HL-60 (cell line): Measurements from ENCODE around the gene CRYM.

Source experiments
- DNase-seq, 2 experiments: peaks; one replicate each; pipeline ENCODE4 v3.0.0-alpha.2; 2010 to 2020; ENCODE audit warnings: low read depth in 1 of 2, low spot score in 1 of 2
- H3K27ac ChIP-seq: fragments of 250-450 bp; sonication (Bioruptor Pico); replicated peaks from 2 replicates; pipeline ENCODE4 v1.5.1; 2020; ENCODE audit warnings: mild to moderate bottlenecking, moderate library complexity
- H3K27me3 ChIP-seq: fragments of 250-450 bp; sonication (Bioruptor Pico); 2 replicates; pipeline ENCODE4 v1.5.1; 2021; ENCODE audit warnings: mild to moderate bottlenecking, moderate library complexity; ENCODE audit not compliant: insufficient read depth, poor library complexity, severe bottlenecking
- H3K4me3 ChIP-seq: replicated peaks from 2 replicates; pipeline ENCODE4 v1.5.1; 2011; ENCODE audit warnings: mild to moderate bottlenecking, control low read depth, low read length; ENCODE audit not compliant: insufficient read depth
- CTCF ChIP-seq: IDR thresholded peaks from one replicate; pipeline ENCODE4 v1.5.1; 2011; ENCODE audit warnings: low read length, control low read depth, inconsistent platforms; ENCODE audit not compliant: insufficient read depth
- GABPA ChIP-seq: IDR thresholded peaks from 2 replicates; pipeline ENCODE4 v1.6.1; 2012; ENCODE audit warnings: low read depth
- POLR2AphosphoS5 ChIP-seq: IDR thresholded peaks from 2 replicates; pipeline ENCODE4 v1.6.1; 2012; ENCODE audit warnings: low read depth
- REST ChIP-seq: IDR thresholded peaks from 2 replicates; pipeline ENCODE4 v1.6.1; 2012; ENCODE audit warnings: low read depth; ENCODE audit not compliant: insufficient replicate concordance
- SPI1 ChIP-seq: IDR thresholded peaks from 2 replicates; pipeline ENCODE4 v1.6.1; 2012; ENCODE audit warnings: low read depth, mild to moderate bottlenecking, borderline replicate concordance

Gene CRYM

GRCh38 chr16:21211486-21211885 lies 66.6 kb downstream of the CRYM start, which contains the start of gene ZP2:
ZP2 (minus strand) TSS chr16:21211574; CDS start chr16:21211547, 27 bp downstream.
- Histone ChIP-seq H3K27me3 (no peaks in the 10 kb centered on the region), H3K27ac (no peak within 1 kb of the TSS), H3K4me3 (no peak within 1 kb of the TSS)
- DNase-seq: no peak
- TF ChIP-seq GABPA (no peak), POLR2AphosphoS5 (no peak), SPI1 (no peak), CTCF (no peak), REST (no peak)
